NCI-H2196 (cell line): ENCODE results near the gene ICOSLG.
"Not testable (repeated sequence)": the region's sequence is repeated elsewhere in the genome, so short reads cannot be mapped to it uniquely, and the experiment has no call there.

Source experiments
- DNase-seq: peaks from one replicate; lab custom pipeline; 2025; ENCODE audit not compliant: unreplicated experiment; lab: John Stamatoyannopoulos, UW

Gene ICOSLG

GRCh38 chr21:44265734-44266270, 25.1 kb upstream of the ICOSLG start:
- DNase-seq, result no peak

DNA sequence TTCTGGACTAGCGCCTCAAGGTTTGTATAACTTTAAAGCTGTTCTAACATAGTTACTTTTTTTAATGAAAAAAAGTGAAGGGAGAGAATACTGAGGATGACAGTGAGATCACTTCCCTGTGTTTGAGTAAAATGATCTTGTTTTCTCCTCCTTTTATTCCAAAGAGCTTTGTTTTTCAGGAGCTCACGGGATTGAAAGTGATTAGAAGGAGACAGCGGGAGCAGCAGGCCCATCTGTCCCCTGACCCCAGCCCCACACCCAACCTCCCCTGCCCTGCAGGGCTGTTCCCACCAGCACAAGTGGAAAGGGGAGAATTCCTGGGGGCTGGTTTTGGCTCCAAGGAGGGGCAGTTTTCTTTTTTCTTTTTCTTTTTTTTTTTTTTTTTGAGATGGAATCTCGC, 23.0 kb upstream of the ICOSLG start:
- no peak for DNase-seq

DNA sequence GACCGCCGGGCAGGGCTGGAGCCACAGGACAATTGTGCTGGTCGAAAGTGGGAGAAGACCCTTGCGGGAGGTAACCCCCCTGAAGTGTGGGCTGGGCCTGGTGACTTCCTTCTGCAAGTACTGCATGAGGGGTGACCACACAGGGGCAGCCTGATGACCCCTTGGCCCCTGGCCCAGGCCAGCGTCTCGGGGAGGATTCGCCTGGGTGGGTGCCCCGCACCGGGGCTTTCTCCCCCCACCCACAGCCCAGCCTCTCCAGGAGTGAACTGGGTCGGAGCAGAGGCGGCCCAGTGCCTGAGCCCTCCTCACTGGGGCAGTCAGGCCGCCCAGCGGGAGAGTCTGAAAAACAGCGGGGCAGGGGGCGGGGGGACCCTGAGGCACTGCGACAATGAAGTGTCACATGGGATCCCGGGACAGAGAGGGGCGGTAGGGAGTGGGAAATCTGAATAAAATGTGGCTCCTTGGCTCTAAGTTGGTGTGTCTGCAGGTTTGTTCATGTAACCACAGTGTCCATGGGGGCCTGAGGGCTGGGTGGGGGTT, 22.5 kb upstream of the ICOSLG start:
- no peak for DNase-seq

GRCh38 chr21:44262338-44263056, 21.8 kb upstream of the ICOSLG start:
- no peak for DNase-seq

DNA sequence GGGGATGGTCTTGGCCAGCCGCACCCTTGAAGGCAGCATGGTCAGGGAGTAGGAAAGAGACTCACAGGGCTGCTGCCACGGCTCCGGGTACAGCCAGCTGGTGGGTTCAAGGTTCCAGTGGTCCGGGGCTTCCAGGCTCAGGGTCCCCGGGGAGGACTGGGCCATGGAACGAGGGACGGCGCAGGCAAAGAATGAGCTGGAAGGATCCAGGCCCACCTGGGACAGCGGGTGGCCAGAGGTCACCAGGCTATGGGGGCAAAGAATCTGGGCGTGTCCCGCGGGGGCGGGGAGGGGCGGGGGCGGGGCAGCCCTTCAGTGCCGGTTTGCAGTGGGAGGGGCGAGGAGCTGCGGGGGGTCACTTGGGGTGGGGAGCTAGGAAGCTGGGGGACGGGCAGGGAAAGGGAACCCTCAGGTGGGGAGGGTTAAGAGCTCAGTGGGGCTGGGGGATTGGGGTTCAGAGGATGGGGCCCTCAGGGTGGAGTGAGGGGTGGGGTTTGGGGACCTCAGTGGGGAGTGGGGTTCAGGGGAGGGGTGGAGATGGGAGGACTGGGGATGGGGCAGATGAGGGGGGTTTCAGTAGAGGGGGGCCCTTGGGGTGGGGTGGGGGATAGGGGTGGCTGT, 21.0 kb upstream of the ICOSLG start, which contains the start of gene DNMT3L:
Gene DNMT3L (minus strand): TSS at position 223 of the 621 bp plus-strand sequence. CDS start 638 bp downstream, outside the sequence.
- DNase-seq, result no peak

DNA sequence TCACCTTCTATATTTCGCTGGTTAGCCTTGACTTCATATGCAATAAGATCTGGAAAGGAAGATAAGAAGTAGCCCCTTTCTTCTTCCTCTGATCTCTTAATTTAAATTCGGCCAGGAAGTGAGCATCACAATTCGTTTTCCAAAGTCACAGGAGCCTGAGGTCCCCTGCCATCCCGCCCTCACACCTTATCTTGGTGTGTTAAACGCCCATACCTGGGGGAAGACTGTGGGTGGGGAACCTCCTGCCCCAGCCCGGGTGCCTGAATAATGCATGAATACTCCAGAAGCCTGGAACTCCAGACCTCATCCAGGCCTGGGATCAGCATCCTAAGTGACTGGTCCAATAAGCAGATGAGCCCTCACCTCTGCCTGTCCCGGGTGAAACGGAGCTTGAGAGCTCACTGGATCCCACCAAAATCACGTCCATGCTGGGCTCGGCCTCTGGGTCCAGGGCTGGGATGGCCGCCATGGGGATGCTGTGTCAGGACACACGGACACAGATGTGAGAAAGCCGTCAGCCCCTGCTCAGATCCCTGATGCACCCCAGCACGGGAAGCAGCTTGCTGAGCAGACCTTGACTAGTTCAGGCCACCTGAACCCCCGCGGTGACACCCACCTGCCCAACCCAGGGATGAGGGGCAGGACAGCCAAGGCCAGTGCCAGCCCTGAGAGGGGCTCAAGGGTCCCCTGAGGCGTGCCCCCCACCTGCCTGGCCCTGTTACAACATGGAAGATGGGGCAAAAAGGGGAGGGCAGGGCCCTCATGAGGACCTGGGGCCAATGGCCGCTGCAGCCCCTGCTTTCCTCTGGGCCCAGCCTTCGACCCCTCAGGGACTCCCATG, 20.3 kb upstream of the ICOSLG start:
- no peak for DNase-seq

- DNase-seq, result no peak
These were observed 19.3 kb upstream of the ICOSLG start for GRCh38 chr21:44260066-44260465.

- no peak for DNase-seq
These were observed 18.5 kb upstream of the ICOSLG start for GRCh38 chr21:44259082-44259705.

DNA sequence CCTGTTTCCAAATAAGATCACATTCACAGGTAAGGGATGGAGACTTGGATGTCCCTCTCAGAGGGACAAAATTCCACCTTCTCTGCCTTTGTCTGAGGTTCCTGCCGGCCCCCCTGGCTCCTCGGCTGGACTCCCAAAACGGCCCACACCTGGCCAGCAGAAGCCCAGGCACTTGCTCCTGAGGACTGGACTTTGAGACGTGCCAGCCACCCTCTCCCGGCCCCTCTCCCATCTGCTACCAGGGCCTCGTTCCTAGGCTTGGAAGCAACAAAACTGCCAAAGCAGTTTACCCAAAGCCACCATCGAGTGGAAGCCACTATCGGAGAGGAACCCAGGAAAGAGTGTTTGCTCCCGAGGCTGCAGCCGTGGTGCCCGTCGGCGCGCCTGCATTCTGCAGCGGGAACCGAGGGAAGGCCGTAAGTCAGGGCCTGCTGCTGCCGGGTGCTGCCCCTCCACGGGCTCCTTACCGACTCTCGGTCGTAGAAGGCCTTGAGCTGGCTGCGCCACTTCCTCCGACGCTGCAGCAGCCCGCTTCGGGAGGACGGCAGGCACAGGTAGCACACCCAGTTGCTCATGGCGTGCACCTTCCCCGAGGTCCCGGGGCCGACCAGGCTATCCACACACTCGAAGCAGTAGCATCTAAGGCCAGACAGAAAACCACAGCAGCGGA, 17.4 kb upstream of the ICOSLG start:
- DNase-seq, result no peak

DNA sequence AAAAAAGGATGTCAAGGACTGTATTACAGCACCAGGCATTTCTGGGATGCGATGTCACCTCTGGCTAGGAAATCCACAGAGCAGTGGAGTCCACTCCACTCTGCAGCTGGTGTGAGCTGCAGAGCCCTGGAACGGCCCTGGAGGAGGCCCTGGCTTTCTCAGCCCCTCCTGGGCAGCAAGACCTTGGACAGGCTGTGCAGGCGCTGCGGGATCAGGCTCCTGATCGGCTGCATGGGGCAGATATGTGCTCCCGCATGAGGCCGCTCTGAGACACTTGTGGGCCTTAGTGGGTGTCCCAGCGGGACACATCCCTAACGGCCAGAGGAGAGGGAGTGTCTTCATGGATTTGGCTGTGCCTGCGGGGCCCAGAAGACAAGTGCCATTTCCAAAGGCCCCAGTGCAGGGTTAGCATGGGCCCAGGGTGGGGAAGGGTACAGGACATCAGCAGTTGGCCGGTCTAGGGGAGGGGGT, 14.8 kb upstream of the ICOSLG start:
- DNase-seq, result no peak

DNA sequence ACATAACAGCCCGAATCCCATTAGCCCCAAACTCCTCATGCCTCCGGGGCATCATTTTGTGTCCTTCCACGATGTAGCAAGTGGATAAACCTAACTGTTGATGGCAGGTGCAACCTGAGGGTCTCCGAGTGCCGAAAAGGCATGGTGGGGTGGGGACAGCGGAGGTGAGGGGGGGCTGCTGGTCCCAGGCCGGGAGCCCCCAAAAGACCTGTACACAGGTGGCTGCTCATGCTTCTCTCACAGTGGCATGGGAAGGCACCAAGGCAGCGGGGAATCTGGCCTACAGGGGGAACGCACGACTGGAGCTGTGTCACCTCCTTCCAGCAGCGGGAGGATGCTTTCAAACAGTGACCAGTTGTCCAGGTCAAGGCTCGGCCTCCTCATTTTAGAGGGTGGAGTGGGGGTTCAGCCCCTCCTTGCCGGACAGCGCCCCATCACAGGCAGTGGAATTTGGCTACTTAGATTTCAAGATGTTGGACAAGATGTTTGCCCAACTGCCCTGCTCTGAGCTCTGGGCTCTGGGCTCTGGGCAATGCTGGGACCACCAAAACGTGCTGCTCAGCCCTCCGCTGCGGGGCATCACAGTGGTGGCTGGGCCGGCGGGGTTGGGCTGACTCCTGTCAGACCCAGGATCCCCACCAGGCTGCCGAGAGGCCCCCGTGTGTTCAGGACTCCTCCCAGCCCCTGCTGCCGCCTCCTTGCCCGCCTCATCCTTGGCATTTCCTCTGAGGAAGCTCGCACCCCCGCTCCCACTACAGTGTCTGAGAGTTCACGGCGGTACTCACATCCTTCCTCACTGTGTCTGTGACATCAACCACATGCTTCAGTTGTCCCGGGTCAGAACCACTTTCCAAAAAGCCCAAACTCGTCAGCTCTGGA, 13.3 kb upstream of the ICOSLG start:
- no peak for DNase-seq

GRCh38 chr21:44249204-44250037, 8.7 kb upstream of the ICOSLG start:
- not testable (repeated sequence) for DNase-seq

- DNase-seq, result not testable (repeated sequence)
These were observed 7.2 kb upstream of the ICOSLG start for GRCh38 chr21:44247904-44248303.

- DNase-seq, result not testable (repeated sequence)
These were observed 3.2 kb upstream of the ICOSLG start for GRCh38 chr21:44243980-44244379.

- DNase-seq, result not testable (repeated sequence)
These were observed 538 bp upstream of the ICOSLG start for GRCh38 chr21:44241281-44241680.

DNA sequence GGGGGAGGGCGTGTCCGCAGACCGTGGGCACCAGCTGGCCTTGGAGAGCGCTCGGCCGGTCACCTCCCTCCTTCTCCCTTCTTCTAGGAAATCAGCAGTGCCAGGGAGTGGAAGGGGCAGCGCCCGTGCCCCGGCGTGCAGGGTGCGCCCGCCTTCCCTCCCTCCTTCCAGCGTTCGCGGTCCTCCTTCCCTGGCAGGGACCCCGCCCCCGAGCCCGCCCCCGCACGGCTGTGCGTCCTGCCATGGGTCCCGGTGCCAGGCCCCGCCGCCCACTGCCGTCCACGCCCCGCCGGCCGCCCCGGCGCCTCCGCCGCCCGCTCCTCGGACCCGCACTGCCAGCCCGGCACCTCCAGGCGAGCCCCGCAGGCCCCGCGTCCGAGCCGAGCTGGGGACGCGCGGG, 390 bp downstream of the ICOSLG start:
- DNase-seq, result not testable (repeated sequence)

DNA sequence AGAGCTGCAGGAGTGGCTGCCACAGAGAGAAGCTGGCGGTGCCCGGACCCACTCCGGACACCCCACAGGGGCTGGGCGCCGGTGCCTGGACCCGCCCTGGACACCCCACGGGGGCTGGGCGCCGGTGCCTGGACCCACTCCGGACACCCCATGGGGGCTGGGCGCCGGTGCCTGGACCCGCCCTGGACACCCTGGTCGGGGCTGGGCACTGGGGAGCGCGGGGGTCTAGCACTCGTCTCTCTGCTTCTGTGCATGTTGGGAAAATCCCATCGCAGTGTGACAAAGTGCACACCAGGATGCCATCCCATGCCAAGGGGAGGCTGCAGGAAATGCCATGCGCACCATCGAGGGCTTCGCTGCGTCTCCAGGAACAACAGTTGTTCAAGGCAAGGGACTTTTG, 11.2 kb downstream of the ICOSLG start:
- DNase-seq, result not testable (repeated sequence)

- not testable (repeated sequence) for DNase-seq
These were observed 12.6 kb downstream of the ICOSLG start for GRCh38 chr21:44228109-44228508.
